Measurements from ENCODE around the gene SOD1. TPM values are rescaled to one million over a fixed set of nuclear protein-coding genes. Genes with fewer than 3 reads are reported as not detected.
"Not testable (repeated sequence)": the region's sequence is repeated elsewhere in the genome, so short reads cannot be mapped to it uniquely, and the experiment has no call there.

The SOD1 gene
- total RNA-seq, 1 experiment from 2014 or later = 275 TPM

DNA sequence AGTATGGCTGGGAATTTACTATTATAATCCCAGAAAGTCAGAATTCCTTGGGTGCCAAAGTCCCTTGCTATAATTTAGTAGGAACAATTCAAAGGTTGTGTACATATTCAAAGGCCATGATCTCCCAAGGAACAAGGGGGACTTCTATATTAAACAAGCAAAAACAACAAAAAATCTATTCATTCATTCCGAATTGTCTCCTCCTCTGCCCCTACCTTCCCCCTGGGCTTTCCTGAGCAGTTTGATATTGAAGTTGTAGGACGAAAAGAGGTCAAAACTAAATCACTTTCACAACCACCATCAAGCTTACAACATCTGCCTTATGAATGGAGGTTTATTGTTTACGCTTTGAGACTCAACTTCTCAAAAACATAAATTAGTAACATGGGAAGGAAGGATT, 35.3 kb upstream of the SOD1 start:
- no peak overlapping the region for H3K4me2 ChIP-seq (ENCODE audit: low read depth, low read length, poor library complexity, severe bottlenecking)
- no peak for DNase-seq
- no peaks in the 10 kb centered on the region for H3K4me1 ChIP-seq (ENCODE audit: low read length)
- H3K27ac ChIP-seq (ENCODE audit: low read length) = no peak overlapping the region
- H3K27me3 ChIP-seq (ENCODE audit: low read length) = no peaks in the 10 kb centered on the region
- no peak overlapping the region for H3K4me3 ChIP-seq (ENCODE audit: low read length)
- H3K79me2 ChIP-seq (ENCODE audit: low read length) = no peaks in the 10 kb centered on the region
- H3K9ac ChIP-seq (ENCODE audit: low read length) = no peak overlapping the region
- no peaks in the 10 kb centered on the region for H3K36me3 ChIP-seq (ENCODE audit: insufficient read depth, low read length)
- H3K9me3 ChIP-seq (ENCODE audit: low read length) = no peaks in the 10 kb centered on the region
- no peaks in the 10 kb centered on the region for H4K20me1 ChIP-seq (ENCODE audit: insufficient read depth, low read depth, low read length)
- no peak overlapping the region for H2AFZ ChIP-seq (ENCODE audit: low read length)
- no peaks in the 10 kb centered on the region for H3K9me2 ChIP-seq (replicated peaks; ENCODE audit: insufficient read depth, low read length)

DNA sequence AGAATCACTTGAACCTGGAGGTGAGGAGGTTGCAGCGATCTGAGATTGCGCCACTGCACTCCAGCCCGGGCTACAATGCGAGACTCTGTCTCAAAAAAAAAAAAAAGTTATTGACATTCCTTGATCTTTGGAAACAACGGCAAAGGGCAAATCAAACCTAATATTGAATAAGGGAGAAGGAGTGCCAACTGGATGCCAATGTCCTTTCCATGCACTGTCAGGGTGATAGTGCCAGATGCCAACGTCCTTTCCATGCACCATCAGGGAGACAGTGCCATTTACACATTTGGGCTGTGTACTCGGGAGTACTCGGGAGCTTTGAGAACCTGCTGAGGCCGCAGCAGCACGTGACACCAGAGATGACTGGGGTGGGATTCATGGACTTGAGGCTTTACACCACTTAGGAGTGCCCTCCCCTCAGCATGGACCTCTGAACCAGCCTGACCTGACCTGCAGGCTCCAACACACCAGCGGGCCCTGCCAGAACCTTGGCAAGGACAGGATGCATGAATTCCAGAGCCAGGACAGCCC, 34.5 kb upstream of the SOD1 start:
- Histone ChIP-seq H3K9ac (ENCODE audit: low read length) (no peak overlapping the region), H3K9me3 (ENCODE audit: low read length) (no peaks in the 10 kb centered on the region), H3K9me2 (replicated peaks; ENCODE audit: insufficient read depth, low read length) (no peaks in the 10 kb centered on the region), H2AFZ (ENCODE audit: low read length) (no peak overlapping the region), H3K27me3 (ENCODE audit: low read length) (no peaks in the 10 kb centered on the region), H3K4me2 (ENCODE audit: low read depth, low read length, poor library complexity, severe bottlenecking) (no peak overlapping the region), H3K4me3 (ENCODE audit: low read length) (no peak overlapping the region), H3K4me1 (ENCODE audit: low read length) (no peaks in the 10 kb centered on the region), H3K27ac (ENCODE audit: low read length) (no peak overlapping the region), H3K79me2 (ENCODE audit: low read length) (no peaks in the 10 kb centered on the region), H4K20me1 (ENCODE audit: insufficient read depth, low read depth, low read length) (no peaks in the 10 kb centered on the region), H3K36me3 (ENCODE audit: insufficient read depth, low read length) (no peaks in the 10 kb centered on the region)
- DNase-seq = no peak

DNA sequence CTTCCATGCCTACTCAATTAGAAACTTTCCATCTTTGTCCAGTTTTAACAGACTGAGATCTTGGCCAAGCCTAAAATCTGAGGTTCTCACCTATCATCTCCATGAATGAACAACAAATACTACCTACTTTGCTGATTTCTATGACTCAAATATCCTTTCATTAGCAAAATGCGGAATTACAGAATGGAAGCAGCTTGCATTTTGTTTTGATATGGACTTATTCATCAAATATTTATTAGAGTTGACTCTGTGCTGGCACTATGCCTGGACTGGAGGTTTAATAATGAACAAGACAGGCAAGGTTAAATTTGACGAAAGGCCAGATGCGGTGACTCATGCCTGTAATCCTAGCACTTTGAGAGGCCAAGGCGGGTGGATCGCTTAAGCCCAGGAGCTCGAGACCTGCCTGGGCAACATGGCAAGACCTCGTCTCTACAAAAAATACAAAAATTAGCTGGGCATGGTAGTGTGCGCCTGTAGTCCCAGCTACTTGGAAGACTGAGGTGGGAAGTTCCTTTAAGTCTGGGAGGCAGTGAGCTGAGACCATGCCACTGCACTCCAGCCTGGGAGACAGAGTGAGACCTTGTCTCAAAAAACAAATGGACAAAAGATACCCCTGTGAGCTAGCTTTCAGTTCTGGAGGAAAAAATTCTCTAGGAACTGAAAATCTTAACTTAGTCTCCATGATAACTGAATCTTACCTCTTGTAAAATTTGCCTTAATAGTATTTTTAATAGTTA, 29.4 kb upstream of the SOD1 start:
- Histone ChIP-seq H3K4me3 (ENCODE audit: low read length) (no peak overlapping the region), H3K9me3 (ENCODE audit: low read length) (no peaks in the 10 kb centered on the region), H3K36me3 (ENCODE audit: insufficient read depth, low read length) (no peaks in the 10 kb centered on the region), H3K9ac (ENCODE audit: low read length) (no peak overlapping the region), H4K20me1 (ENCODE audit: insufficient read depth, low read depth, low read length) (no peaks in the 10 kb centered on the region), H3K79me2 (ENCODE audit: low read length) (no peaks in the 10 kb centered on the region), H3K4me1 (ENCODE audit: low read length) (no peaks in the 10 kb centered on the region), H2AFZ (ENCODE audit: low read length) (no peak overlapping the region), H3K27ac (ENCODE audit: low read length) (no peak overlapping the region), H3K9me2 (replicated peaks; ENCODE audit: insufficient read depth, low read length) (no peaks in the 10 kb centered on the region), H3K27me3 (ENCODE audit: low read length) (no peaks in the 10 kb centered on the region), H3K4me2 (ENCODE audit: low read depth, low read length, poor library complexity, severe bottlenecking) (no peak overlapping the region)
- no peak for DNase-seq

DNA sequence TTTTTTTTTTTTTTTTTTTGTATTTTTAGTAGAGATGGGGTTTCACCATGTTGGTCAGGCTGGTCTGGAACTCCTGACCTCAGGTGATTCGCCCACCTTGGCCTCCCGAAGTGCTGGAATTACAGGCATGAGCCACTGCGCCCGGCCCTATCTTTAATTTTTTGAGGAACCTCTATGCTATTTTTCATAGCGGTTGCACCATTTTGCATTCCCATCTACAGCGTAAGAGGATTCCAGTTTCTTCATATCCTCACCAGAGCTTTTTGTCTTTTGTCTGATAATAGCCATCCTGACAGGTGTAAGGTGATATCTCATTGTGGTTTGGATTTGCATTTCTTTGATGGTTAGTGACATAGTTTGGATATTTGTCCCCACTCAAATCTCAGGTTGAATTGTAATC, 27.6 kb upstream of the SOD1 start:
- H3K36me3 ChIP-seq (ENCODE audit: insufficient read depth, low read length); H3K4me3 ChIP-seq (ENCODE audit: low read length): not testable (repeated sequence)

DNA sequence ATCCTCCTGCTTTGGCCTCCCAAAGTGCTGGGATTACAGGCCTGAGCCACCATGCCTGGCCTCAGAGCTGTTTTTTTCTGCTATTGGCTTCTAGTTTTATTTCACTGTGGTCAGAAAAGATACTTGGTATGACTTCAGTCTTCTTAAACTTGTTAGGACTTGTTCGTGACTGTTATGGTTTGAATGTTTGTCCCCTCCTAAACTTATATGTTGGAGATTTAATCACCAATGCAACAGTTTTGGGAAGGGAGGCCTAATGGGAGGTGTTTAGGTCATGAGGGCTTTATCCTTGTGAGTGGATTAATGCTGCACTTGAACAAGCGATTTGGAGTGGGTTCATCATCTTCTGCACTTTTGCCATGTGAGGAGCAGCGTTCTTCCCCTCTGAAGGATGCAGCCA, 24.5 kb upstream of the SOD1 start:
- no peaks in the 10 kb centered on the region for H3K4me1 ChIP-seq (ENCODE audit: low read length)
- DNase-seq = no peak
- H3K9me3 ChIP-seq (ENCODE audit: low read length) = no peaks in the 10 kb centered on the region
- no peak overlapping the region for H2AFZ ChIP-seq (ENCODE audit: low read length)
- H3K27me3 ChIP-seq (ENCODE audit: low read length) = no peaks in the 10 kb centered on the region
- H3K4me3 ChIP-seq (ENCODE audit: low read length) = no peak overlapping the region
- no peak overlapping the region for H3K27ac ChIP-seq (ENCODE audit: low read length)
- no peak overlapping the region for H3K4me2 ChIP-seq (ENCODE audit: low read depth, low read length, poor library complexity, severe bottlenecking)
- H4K20me1 ChIP-seq (ENCODE audit: insufficient read depth, low read depth, low read length) = no peaks in the 10 kb centered on the region
- H3K9ac ChIP-seq (ENCODE audit: low read length) = no peak overlapping the region
- H3K9me2 ChIP-seq (replicated peaks; ENCODE audit: insufficient read depth, low read length) = no peaks in the 10 kb centered on the region
- H3K36me3 ChIP-seq (ENCODE audit: insufficient read depth, low read length) = no peaks in the 10 kb centered on the region
- H3K79me2 ChIP-seq (ENCODE audit: low read length) = no peaks in the 10 kb centered on the region

More for the DNA sequence above, 27.6 kb upstream of the SOD1 start:
- not testable (repeated sequence) for H3K9me3 ChIP-seq (ENCODE audit: low read length); H3K4me2 ChIP-seq (ENCODE audit: low read depth, low read length, poor library complexity, severe bottlenecking); H3K27ac ChIP-seq (ENCODE audit: low read length); DNase-seq; H3K27me3 ChIP-seq (ENCODE audit: low read length); H2AFZ ChIP-seq (ENCODE audit: low read length); H4K20me1 ChIP-seq (ENCODE audit: insufficient read depth, low read depth, low read length); H3K4me1 ChIP-seq (ENCODE audit: low read length); H3K79me2 ChIP-seq (ENCODE audit: low read length); H3K9ac ChIP-seq (ENCODE audit: low read length); H3K9me2 ChIP-seq (replicated peaks; ENCODE audit: insufficient read depth, low read length)

DNA sequence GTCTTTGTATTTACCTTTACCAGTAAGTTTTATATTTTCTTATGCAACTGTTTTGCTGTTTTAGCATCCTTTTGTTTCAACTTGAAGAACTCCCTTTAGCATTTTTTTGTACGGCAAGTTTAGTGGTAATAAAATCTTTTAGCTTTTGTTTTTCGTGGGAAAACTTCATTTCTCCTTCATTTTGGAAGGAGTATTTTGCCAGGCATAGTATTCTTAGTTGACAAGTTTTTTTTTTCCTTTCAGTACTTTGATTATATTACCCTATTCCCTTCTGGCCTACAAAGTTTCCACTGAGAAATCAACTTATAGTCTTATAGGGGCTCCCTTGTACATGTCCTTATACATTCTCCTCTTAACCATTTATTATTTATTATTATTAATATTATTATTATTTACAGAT, 22.6 kb upstream of the SOD1 start:
- H3K4me1 ChIP-seq (ENCODE audit: low read length) = no peaks in the 10 kb centered on the region
- no peak overlapping the region for H3K27ac ChIP-seq (ENCODE audit: low read length)
- H3K9ac ChIP-seq (ENCODE audit: low read length) = no peak overlapping the region
- no peaks in the 10 kb centered on the region for H3K79me2 ChIP-seq (ENCODE audit: low read length)
- no peaks in the 10 kb centered on the region for H3K9me3 ChIP-seq (ENCODE audit: low read length)
- no peaks in the 10 kb centered on the region for H3K27me3 ChIP-seq (ENCODE audit: low read length)
- H3K4me3 ChIP-seq (ENCODE audit: low read length) = no peak overlapping the region
- H3K9me2 ChIP-seq (replicated peaks; ENCODE audit: insufficient read depth, low read length) = no peaks in the 10 kb centered on the region
- H3K4me2 ChIP-seq (ENCODE audit: low read depth, low read length, poor library complexity, severe bottlenecking) = no peak overlapping the region
- no peak for DNase-seq
- no peaks in the 10 kb centered on the region for H4K20me1 ChIP-seq (ENCODE audit: insufficient read depth, low read depth, low read length)
- no peaks in the 10 kb centered on the region for H3K36me3 ChIP-seq (ENCODE audit: insufficient read depth, low read length)
- H2AFZ ChIP-seq (ENCODE audit: low read length) = no peak overlapping the region

DNA sequence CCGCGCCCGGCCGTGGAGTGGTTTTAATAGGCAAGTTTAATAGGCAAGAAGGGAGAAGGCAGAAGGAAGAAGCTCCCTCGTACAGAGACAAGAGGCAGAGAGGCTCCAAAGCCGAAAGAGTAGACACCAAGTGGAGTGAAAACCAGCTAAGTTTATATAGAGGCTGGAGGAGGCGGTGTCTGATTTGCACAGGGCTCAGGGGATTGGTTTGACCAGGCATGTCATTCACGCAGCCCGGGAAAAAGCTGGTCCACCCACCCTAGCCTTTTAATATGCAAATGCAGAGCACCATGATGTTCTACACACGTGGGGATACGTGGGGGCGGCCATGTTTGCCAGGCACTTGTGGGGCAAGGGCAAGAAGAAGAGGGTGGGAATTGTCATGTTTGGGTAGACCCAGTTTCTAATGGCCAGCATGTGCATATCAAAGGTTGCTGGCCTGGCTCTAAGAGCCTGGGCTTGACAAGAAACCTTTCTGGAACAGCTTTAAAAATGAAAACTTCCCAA, 18.0 kb upstream of the SOD1 start:
- H3K27me3 ChIP-seq (ENCODE audit: low read length) = no peaks in the 10 kb centered on the region
- H4K20me1 ChIP-seq (ENCODE audit: insufficient read depth, low read depth, low read length) = no peaks in the 10 kb centered on the region
- H3K36me3 ChIP-seq (ENCODE audit: insufficient read depth, low read length) = no peaks in the 10 kb centered on the region; the same call in 1 of the 2 replicates
- no peak overlapping the region for H3K27ac ChIP-seq (ENCODE audit: low read length)
- H3K9me3 ChIP-seq (ENCODE audit: low read length) = no peaks in the 10 kb centered on the region
- no peaks in the 10 kb centered on the region for H3K9me2 ChIP-seq (replicated peaks; ENCODE audit: insufficient read depth, low read length)
- DNase-seq = peak; percentile 57
- H3K4me3 ChIP-seq (ENCODE audit: low read length) = no peak overlapping the region
- H2AFZ ChIP-seq (ENCODE audit: low read length) = no peak overlapping the region
- no peaks in the 10 kb centered on the region for H3K79me2 ChIP-seq (ENCODE audit: low read length)
- no peak overlapping the region for H3K4me2 ChIP-seq (ENCODE audit: low read depth, low read length, poor library complexity, severe bottlenecking)
- H3K4me1 ChIP-seq (ENCODE audit: low read length) = no peaks in the 10 kb centered on the region
- H3K9ac ChIP-seq (ENCODE audit: low read length) = no peak overlapping the region

DNA sequence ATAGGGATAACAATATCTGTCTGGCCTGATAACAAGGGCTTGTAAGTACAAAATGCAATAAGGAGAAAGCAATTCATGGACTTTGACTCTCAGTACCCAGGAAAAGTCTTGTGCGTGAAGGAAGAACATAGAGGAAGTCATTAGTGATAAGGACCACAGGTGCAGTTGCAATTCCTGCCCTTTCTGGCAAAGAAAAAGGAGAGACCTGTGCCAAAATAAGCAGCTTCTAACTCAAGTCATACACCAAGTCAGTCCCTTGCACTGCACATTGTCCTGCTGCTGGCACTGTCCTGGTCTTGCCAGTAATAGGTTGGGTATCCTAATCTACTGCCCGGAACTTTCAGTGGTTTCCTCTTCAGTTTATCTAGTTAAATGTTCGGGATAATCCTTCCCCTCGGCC, 14.8 kb upstream of the SOD1 start:
- H3K9me2 ChIP-seq (replicated peaks; ENCODE audit: insufficient read depth, low read length) = no peaks in the 10 kb centered on the region
- H3K36me3 ChIP-seq (ENCODE audit: insufficient read depth, low read length) = no peaks in the 10 kb centered on the region; the same call in 1 of the 2 replicates
- peaks cover 15% of the 10 kb centered on the region for H3K4me1 ChIP-seq (ENCODE audit: low read length)
- H3K4me2 ChIP-seq (ENCODE audit: low read depth, low read length, poor library complexity, severe bottlenecking) = no peak overlapping the region
- no peak overlapping the region for H2AFZ ChIP-seq (ENCODE audit: low read length)
- no peak overlapping the region for H3K4me3 ChIP-seq (ENCODE audit: low read length)
- H3K79me2 ChIP-seq (ENCODE audit: low read length) = no peaks in the 10 kb centered on the region
- H3K27ac ChIP-seq (ENCODE audit: low read length) = no peak overlapping the region
- DNase-seq = no peak
- no peaks in the 10 kb centered on the region for H3K27me3 ChIP-seq (ENCODE audit: low read length)
- no peak overlapping the region for H3K9ac ChIP-seq (ENCODE audit: low read length)
- H3K9me3 ChIP-seq (ENCODE audit: low read length) = no peaks in the 10 kb centered on the region
- H4K20me1 ChIP-seq (ENCODE audit: insufficient read depth, low read depth, low read length) = no peaks in the 10 kb centered on the region
